ENCODE data around the gene ERCC5. TPM values are rescaled to one million over a fixed set of nuclear protein-coding genes. Genes with fewer than 3 reads are reported as not detected.

Gene ERCC5
- total and polyA plus RNA-seq, 9 of the 15 experiments (the other 6 are each of a cell fraction or from before 2014, with no cell fraction given) = 7.4 to 43.1 (median 33.9) TPM

- TF ChIP-seq ZFP30 (CRISPR knock-in tag; IDR thresholded peaks at IDR 0.05; ENCODE audit: borderline replicate concordance) (no peak), SRSF9 (IDR thresholded peaks at IDR 0.05; ENCODE audit: borderline replicate concordance, low read depth, low read length) (no peak), NFXL1 (CRISPR knock-in tag; IDR thresholded peaks at IDR 0.05) (no peak), SREBF1 (IDR thresholded peaks at IDR 0.05; ENCODE audit: borderline replicate concordance, low read depth, low read length) (no peak)
Observed at GRCh38 chr13:102907016-102907756, 61.4 kb downstream of the ERCC5 start (continued).

DNA sequence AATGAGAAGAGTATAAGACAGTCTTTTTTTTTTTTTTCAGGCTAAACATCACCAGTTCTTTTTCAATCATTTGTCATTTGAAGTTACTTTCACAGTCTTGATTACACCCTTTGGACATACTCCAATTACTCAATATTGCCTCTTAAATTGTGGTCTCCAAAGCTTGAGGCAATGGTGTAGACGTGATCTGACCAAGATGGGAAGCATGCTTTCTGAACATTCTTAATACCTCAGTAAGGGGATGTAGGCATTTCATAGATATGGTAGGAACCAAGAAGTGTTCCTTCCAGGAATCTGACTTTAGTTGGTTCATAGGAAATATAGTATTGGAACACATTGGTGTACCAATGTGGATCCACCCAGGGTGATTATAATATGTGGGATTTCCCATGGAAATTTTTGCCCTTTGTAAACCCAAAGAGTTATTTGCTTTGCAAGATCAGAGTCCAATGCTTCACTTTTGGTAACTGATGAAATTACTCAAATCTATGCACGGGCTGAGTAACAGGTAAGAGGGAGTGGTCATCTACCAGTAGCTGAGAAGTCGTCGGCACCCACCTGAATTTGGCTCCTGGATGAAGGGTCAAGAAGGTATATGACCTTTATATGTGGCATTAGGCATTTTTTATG is 62.2 kb downstream of the ERCC5 start:
- Histone ChIP-seq H3K36me3 (ENCODE audit: control insufficient read depth, insufficient read depth, low read length) (no peaks in the 10 kb centered on the region), H3K27ac (ENCODE audit: extremely low read depth, low read depth, low read length) (no peak overlapping the region), H3K4me2 (ENCODE audit: insufficient read depth, low read length) (no peak overlapping the region), H3K79me2 (ENCODE audit: control insufficient read depth, insufficient read depth, low read length) (no peaks in the 10 kb centered on the region), H4K20me1 (replicated peaks; ENCODE audit: control insufficient read depth, insufficient read depth, low read length) (no peaks in the 10 kb centered on the region), H3K9ac (ENCODE audit: insufficient read depth in 1 of 2, low read depth in 2 of 2, low read length in 2 of 2) (no peak overlapping the region), H3K4me1 (replicated peaks in 1 of 2; ENCODE audit: control insufficient read depth in 2 of 2, insufficient read depth in 2 of 2, low read length in 2 of 2) (no peaks in the 10 kb centered on the region), H3K9me1 (ENCODE audit: control insufficient read depth, insufficient read depth, low read length) (no peaks in the 10 kb centered on the region), H3K4me3 (no peak overlapping the region), H3K9me3 (replicated peaks; ENCODE audit: control insufficient read depth, insufficient read depth, low read depth, low read length) (no peaks in the 10 kb centered on the region), H3K27me3 (ENCODE audit: control insufficient read depth in 2 of 2, insufficient read depth in 2 of 2, low read length in 2 of 2) (no peaks in the 10 kb centered on the region), H2AFZ (ENCODE audit: low read depth, low read length) (no peak overlapping the region)
- CTCF ChIA-PET (ENCODE audit: low intra/inter-chr PET ratio) = no interaction called here
- in situ Hi-C loops (cut with MboI) (no loop called here), intact Hi-C loops (cut with micrococcal nuclease) (no loop called here)
- no TSS peak for BruUV-seq (replicated peaks)
- ATAC-seq = no peak
- DNase-seq (ENCODE audit: extremely low read depth in 1 of 4, low spot score in 3 of 4) = no peak
- WGBS (ENCODE audit: insufficient coverage, low coverage, missing lambda C conversion rate) = 0% methylated on average over 2 of the region's 4 CpGs
- POLR2A ChIA-PET = no interaction called here
- FAIRE-seq = no peak
- TF ChIP-seq MXI1 (IDR thresholded peaks at IDR 0.05; ENCODE audit: low read depth, low read length) (no peak), RAD21 (CRISPR knock-in tag; conservative IDR thresholded peaks at IDR 0.05 in 1 of 2, IDR thresholded peaks at IDR 0.05 in 1 of 2) (no peak), MCM5 (IDR thresholded peaks at IDR 0.05; ENCODE audit: low read depth) (no peak), ZNF57 (CRISPR knock-in tag; IDR thresholded peaks at IDR 0.05) (no peak), POLR2AphosphoS2 (IDR thresholded peaks at IDR 0.05; ENCODE audit: low read length) (no peak), WHSC1 (IDR thresholded peaks at IDR 0.05; ENCODE audit: low read length) (no peak), STAT5A (IDR thresholded peaks at IDR 0.05; ENCODE audit: borderline replicate concordance, low read length) (no peak), SIN3A (IDR thresholded peaks at IDR 0.05; ENCODE audit: borderline replicate concordance in 2 of 2, control insufficient read depth in 1 of 2, low read depth in 2 of 2, low read length in 2 of 2) (no peak), ZFP36 (IDR thresholded peaks at IDR 0.05; ENCODE audit: low read depth, low read length, partially characterized antibody) (no peak), COPS2 (conservative IDR thresholded peaks at IDR 0.05) (no peak), PHF21A (IDR thresholded peaks at IDR 0.05; ENCODE audit: borderline replicate concordance, low read depth) (no peak), ETV6 (IDR thresholded peaks at IDR 0.05; ENCODE audit: borderline replicate concordance in 1 of 2, low read depth in 2 of 2, low read length in 1 of 2) (no peak), ETV6 (CRISPR knock-in tag; IDR thresholded peaks at IDR 0.05; ENCODE audit: borderline replicate concordance) (no peak), ZNF217 (CRISPR knock-in tag; IDR thresholded peaks at IDR 0.05) (no peak), CBFA2T2 (conservative IDR thresholded peaks at IDR 0.05) (no peak), FOXJ2 (tag; IDR thresholded peaks at IDR 0.05) (no peak)
- TF ChIP-seq, protein P1, sequence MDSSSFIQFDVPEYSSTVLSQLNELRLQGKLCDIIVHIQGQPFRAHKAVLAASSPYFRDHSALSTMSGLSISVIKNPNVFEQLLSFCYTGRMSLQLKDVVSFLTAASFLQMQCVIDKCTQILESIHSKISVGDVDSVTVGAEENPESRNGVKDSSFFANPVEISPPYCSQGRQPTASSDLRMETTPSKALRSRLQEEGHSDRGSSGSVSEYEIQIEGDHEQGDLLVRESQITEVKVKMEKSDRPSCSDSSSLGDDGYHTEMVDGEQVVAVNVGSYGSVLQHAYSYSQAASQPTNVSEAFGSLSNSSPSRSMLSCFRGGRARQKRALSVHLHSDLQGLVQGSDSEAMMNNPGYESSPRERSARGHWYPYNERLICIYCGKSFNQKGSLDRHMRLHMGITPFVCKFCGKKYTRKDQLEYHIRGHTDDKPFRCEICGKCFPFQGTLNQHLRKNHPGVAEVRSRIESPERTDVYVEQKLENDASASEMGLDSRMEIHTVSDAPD (CRISPR knock-in tag; IDR thresholded peaks at IDR 0.05) = no peak

Data from K562 (cell line).